ENCODE data around the gene APOC1.
"Not testable (repeated sequence)": the region's sequence is repeated elsewhere in the genome, so short reads cannot be mapped to it uniquely, and the experiment has no call there.

Gene APOC1

GRCh38 chr19:44914433-44915206 is at the start of gene APOC1:
Gene APOC1, plus strand, starts transcription at chr19:44914608. Its CDS starts 284 bp downstream, at chr19:44914892.
- DNase-seq (ENCODE audit: low read depth, low spot score): not testable (repeated sequence)

- no peak for DNase-seq (ENCODE audit: low read depth, low spot score)
These were observed 49.1 kb upstream of the APOC1 start for GRCh38 chr19:44865196-44865767.

GRCh38 chr19:44866664-44867063 is 47.7 kb upstream of the APOC1 start:
- DNase-seq (ENCODE audit: low read depth, low spot score): no peak

GRCh38 chr19:44867578-44867977 is 46.8 kb upstream of the APOC1 start:
- DNase-seq (ENCODE audit: low read depth, low spot score): no peak

GRCh38 chr19:44869733-44870470 is 44.5 kb upstream of the APOC1 start:
- no peak for DNase-seq (ENCODE audit: low read depth, low spot score)

GRCh38 chr19:44871809-44872208 is 42.6 kb upstream of the APOC1 start:
- DNase-seq (ENCODE audit: low read depth, low spot score): no peak

- DNase-seq (ENCODE audit: low read depth, low spot score): no peak
These were observed 41.7 kb upstream of the APOC1 start for GRCh38 chr19:44872661-44873060.

- no peak for DNase-seq (ENCODE audit: low read depth, low spot score)
These were observed 40.1 kb upstream of the APOC1 start for GRCh38 chr19:44874317-44874716.

GRCh38 chr19:44875666-44876451 is 38.5 kb upstream of the APOC1 start:
- no peak for DNase-seq (ENCODE audit: low read depth, low spot score)

- no peak for DNase-seq (ENCODE audit: low read depth, low spot score)
These were observed 37.4 kb upstream of the APOC1 start for GRCh38 chr19:44876930-44877535.

GRCh38 chr19:44878120-44878865 is 36.1 kb upstream of the APOC1 start:
- DNase-seq (ENCODE audit: low read depth, low spot score): no peak

GRCh38 chr19:44879309-44880065 is 34.9 kb upstream of the APOC1 start:
- no peak for DNase-seq (ENCODE audit: low read depth, low spot score)

GRCh38 chr19:44882063-44882462 is 32.3 kb upstream of the APOC1 start:
- no peak for DNase-seq (ENCODE audit: low read depth, low spot score)

- not testable (repeated sequence) for DNase-seq (ENCODE audit: low read depth, low spot score)
These were observed 31.6 kb upstream of the APOC1 start for GRCh38 chr19:44882619-44883397.

GRCh38 chr19:44883922-44884321 is 30.5 kb upstream of the APOC1 start:
- DNase-seq (ENCODE audit: low read depth, low spot score): no peak

GRCh38 chr19:44884566-44884965 is 29.8 kb upstream of the APOC1 start:
- no peak for DNase-seq (ENCODE audit: low read depth, low spot score)

GRCh38 chr19:44886141-44886540 is 28.3 kb upstream of the APOC1 start:
- no peak for DNase-seq (ENCODE audit: low read depth, low spot score)

- DNase-seq (ENCODE audit: low read depth, low spot score): no peak
These were observed 26.8 kb upstream of the APOC1 start for GRCh38 chr19:44887648-44888047.

GRCh38 chr19:44888335-44888734 is 26.1 kb upstream of the APOC1 start:
- not testable (repeated sequence) for DNase-seq (ENCODE audit: low read depth, low spot score)
